Measurements from ENCODE around the gene ACTBL2.
"Not testable (repeated sequence)": the region's sequence is repeated elsewhere in the genome, so short reads cannot be mapped to it uniquely, and the experiment has no call there.

Gene ACTBL2

DNA sequence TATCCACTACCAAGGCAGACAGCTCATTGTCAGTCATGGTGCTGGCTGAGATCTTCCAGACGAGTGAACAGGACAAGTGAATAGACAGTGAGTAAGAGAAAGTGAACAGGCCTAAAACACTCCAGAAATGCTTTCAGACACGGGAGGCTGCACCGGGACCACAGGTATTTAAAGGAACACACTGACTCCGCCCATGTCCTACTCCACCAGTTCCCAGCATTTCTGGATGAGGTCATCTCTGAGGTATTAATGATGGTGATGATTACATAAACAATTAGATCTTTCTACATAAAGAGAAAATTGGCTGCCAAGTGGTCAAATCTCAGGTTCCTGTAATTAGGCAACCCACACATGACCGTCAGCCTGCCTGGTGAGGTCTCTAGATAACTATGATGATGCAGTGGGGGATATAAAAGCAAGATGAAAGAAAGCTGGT, at the start of gene ACTBL2:
Gene ACTBL2, minus strand, starts transcription at position 141 of the 436 bp plus-strand sequence. Its CDS starts 104 bp downstream, at position 37.
- no peak for DNase-seq

DNA sequence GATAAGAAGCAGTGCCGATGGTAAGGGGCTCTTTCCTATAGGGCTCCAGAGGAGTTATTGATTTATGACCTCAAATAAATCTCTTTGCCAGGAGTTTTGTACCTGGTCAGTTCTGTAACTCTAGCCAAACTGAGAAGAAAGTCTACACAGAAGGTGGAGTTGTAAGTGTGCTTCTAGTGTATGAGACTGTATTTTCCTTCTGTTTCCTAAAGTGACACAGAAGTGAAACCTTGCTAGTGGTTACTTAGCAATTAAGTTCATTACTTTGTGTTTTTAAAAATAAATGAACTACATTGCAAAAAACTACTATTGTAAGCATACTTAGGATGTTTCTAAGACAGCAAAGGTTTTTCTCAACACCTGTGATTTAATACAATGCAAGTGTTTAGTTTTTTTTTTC, 48.7 kb upstream of the ACTBL2 start:
- no peak for DNase-seq

DNA sequence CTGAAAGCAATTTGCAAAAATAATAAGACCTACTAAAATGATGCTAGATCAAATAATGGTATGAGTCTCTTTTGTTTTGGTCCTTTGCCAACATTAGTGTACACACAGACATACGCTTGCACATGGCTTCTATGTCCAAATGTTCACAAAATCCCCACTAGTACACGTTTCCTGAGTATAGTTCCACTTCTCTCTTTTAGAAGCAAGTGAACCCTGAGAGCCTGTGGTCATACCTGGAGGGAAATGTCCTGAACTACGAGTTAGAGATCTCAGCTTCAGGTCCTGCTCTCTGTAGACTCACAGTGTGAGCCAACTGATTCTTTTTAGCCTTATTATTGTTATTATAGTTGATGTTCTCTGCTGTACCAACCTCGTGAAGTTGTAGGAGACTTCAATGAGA, 47.3 kb upstream of the ACTBL2 start:
- no peak for DNase-seq

DNA sequence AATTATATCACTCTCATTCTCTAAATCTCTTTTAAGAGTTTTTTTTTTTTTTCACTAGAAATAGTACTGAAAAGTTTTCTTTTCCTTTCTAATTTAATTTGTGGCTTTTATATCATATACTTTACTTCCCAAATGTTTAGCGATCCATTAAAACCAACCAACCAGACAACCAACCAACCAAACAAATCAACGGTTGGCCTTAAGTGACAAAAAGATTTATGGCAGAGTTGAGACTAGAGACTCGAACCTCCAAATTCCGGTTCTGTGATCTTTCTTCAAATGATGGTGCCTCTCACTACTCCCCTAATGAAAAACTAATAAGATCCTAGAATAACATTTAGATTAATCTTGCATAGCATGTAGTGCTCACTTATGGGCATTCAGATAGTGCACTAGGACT, 45.3 kb upstream of the ACTBL2 start:
- no peak for DNase-seq

DNA sequence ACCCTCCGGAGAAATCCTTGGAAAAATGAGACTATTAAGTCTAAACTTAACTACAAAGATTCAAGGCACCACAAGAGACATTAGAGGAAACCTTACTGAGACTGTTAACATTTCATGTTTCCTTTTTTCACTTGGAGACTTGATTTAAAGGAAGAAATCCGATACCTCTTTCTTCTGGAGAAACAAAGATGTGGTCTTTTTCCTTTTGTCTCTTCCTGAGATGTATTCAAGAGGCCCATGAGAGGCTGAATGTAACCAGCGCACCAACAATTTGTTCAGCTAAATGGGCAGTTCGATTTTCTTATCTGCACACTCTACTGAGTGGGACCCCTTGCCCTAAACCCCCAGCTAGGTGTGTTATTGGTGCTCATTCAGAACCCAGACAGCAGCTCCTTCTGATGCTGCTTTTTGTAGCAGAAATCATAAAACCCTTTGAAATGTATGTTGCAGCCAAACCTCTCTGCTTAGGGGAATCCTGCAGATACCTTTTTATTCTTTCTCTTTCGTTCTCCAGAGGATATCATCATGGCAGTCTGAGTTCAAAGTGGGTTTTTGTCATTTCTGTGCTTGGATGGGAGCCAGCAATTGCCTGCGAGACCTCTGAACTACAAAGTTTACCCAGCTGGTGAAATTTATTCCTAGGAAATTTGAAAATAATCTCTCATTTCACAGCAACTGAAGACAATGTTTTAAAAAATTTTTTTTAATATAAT, 41.9 kb upstream of the ACTBL2 start:
- no peak for DNase-seq

DNA sequence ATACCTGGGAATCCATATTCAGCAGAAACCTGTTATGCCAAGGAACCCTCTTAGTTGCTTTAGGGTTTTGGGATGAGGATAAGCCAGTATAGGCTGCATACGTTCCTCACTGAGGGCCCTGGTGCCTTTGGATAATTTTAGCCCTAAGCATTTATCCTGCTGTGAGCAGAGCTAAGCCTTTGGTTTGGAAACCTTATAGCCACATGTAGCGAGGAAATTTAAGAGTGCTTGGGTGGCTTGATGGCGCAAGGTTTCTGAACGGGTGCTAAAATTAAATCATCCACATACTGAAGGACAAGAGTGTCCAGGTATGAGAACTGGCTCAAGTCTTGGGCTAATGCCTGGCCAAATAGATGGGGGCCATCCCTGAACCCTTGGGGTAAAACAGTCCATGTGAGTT, 39.9 kb upstream of the ACTBL2 start:
- not testable (repeated sequence) for DNase-seq

DNA sequence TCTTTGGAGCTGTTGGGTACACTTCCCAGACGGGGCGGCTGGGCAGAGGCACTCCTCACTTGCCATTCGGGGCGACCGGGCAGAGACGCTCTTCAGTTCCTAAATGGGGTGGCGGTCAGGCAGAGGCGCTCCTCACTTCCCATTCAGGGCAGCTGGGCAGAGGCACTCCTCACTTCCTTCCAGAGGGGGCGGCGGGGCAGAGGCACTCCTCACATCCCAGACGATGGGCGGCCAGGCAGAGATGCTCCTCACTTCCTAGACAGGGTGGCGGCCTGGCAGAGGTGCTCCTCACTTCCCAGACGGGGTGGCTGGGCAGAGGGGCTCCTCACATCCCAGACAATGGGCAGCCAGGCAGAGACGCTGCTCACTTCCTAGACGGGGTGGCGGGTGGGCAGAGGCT, 35.8 kb upstream of the ACTBL2 start:
- DNase-seq: not testable (repeated sequence)

DNA sequence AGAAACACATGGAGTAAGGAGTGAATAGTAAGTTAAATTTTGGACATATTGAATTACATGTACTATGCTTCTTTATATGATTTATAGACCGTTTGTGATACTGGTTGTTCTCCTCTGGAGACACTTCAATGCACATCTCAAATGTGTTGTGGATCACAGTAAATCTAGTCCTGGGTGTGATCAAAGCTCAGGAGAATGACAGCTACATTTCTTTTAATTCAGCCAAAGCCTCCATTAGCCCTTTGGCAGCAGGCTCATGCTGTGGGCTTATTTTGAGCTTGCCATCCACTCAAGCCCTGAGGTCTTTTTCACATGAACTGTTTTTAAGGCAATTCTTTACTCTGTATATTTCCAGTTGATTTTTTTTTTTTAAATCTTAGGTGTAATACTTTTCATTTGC, 34.6 kb upstream of the ACTBL2 start:
- no peak for DNase-seq

DNA sequence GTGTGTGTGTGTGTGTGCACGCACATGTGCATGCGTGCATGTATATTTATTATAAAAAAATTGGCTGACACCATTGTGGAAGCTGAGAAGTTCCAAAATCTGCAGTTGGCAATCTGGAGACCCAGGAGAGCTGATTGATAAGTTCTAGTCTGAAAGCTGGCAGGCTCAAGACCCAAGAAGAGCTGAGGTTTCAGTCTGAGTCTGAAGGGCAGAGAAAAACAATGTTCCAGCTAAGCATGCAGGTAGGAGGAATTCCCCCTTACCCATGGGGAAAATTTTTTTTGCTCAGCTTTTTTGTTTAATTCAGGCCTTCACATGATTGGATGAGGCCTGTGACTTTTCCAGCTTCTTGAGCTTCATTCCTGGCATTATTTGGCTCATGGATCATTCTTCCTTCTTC, 31.2 kb upstream of the ACTBL2 start:
- DNase-seq: no peak

DNA sequence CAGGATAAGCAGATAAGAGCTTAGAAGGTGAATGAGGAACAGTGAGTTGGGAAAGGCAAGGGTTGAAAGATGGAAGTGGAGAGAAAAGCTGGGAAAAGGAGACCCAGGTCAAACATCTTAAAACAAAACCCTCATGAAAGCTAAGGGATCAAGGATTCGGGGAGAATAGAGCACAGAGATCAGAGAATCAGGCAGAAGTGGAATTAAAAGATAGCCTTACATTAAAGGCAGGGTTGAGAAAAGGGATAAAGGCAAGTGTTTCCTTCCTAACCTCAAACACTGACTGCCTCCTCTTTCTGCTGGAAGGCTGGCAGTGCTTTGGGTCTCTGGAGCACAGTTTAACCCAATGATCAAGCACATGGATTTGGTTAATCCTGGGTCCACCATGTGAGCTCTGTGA, 28.7 kb upstream of the ACTBL2 start:
- no peak for DNase-seq

DNA sequence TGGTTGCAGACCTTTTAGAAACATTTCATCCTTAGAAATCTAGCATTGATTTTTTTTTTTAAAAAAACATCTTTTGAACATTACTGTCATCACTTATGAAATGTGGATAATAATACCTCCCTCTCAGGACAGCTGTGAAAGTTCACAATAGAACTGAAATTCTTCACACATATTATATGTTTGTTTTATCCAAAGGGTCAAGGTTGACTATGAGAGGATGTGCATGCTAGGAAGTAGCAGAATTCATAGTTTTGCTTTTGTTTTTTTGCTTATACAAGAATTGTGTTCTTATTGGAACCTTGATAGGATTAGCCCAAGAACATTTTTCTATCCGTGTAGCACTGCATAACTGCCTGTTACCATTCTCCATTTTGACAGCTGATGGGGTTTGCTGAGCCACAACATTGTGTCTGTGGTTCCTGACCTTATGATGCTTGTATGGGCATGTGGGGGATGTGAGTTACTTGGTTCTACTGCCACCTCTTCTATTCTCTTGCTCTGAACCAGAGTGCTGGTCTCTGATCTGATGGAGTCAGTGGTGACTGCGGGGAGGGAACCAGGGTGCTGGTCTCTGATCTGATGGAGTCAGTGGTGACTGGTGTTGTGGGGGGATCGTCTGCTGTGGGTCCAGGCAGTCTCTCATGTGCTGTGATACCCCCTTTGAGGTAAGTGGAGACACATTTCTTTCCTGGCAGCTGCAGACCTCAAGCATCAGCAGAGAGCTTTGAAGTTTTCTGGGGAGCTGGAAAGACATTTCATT, 27.1 kb upstream of the ACTBL2 start:
- DNase-seq: no peak

DNA sequence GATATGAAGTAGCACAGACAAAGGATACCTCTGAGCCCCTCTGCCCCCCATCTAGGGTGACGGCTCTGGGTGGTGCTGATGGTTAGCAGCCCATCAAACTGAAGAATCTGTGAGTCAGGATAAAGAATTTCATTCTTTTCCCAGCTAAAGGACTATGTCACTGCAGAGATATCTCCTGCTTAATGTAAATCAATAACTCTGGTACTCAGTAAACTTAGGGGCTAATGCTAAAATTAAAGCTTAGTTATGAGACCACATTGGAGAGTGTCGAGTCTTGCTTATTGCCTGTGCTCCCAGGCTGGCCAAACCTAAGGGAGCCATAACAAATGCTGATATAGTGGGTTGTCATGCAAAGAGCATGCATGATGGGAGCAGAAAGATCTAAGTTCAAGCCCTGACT, 25.6 kb upstream of the ACTBL2 start:
- no peak for DNase-seq

DNA sequence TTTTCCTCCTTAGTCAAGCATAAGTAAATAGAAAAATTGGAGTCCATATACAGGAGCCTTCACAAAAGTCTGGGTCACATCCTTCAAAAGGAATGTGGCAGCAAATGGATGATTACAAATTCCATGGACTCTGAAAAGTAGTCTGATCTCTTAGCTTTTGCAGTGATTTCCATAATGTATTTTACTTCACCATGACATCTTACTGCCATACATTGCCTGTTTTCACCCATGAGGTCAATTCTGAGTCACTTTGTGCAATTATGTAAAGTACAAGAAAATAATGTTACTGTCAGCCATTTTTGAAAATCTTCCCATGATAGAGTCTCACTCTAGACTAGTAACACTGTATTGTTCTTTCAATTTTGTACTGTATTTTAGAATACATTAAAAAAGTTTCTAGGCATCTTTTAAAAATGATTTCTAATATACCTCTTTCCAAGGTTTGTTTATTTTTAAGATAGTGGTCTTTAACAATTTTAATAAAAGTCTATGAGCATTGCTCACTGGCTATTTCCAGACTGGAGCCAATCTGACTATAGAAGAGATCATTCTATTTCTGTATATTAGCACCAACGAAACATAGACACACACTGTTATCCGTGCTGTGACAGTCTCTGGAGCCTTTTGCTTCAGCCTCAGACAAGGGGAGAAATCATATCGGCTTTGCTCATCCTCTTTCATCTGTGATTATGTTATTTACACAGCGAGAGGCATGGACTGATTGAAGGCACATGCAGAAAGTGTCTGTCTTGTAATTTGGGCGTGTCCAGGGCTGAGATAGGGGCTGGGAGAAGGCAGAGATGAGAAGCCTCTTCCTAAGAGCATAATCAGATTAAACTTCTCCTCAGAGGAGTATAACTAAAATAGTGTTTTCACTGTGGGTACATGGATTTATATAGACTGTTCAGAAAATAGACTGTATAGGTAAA, 22.9 kb upstream of the ACTBL2 start:
- no peak for DNase-seq

DNA sequence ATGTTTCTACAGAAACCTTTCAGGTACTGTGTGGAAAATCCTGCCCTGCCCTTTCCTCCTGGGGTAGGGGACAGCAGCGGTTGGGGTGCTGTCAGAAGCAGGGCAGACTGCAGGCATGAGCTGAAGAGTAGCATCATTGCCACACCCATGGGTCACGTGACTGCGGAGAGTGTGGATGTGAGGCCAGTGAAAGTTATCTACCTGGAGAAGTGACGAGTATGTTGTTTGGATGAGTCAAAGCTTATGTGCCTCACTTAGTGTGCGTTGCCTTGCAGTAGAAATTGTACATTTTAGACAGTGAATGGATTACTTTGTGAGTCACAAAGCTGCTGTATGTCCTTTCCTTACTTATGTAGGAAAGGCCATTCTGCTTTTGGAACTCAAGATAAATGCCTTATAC, 21.7 kb upstream of the ACTBL2 start:
- DNase-seq: no peak

DNA sequence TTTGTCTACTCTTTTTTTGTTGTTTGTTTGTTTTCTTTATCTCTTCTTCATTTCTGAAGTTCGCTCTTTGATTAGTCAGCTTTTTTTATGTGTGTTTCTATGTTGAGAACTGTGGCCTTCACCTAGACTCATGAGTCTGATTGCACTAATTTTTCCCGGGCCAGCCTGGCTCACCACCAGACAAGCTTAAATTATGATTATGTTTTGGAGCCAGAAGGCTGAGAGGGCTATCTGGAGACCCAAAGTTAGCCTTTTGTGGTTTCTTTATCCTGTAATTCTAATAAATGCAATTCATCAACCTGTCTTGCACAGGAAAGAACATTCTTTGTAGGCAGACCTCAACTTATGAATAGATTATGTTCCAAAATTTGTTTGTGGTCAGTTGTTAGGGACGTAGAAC, 20.8 kb upstream of the ACTBL2 start:
- no peak for DNase-seq

DNA sequence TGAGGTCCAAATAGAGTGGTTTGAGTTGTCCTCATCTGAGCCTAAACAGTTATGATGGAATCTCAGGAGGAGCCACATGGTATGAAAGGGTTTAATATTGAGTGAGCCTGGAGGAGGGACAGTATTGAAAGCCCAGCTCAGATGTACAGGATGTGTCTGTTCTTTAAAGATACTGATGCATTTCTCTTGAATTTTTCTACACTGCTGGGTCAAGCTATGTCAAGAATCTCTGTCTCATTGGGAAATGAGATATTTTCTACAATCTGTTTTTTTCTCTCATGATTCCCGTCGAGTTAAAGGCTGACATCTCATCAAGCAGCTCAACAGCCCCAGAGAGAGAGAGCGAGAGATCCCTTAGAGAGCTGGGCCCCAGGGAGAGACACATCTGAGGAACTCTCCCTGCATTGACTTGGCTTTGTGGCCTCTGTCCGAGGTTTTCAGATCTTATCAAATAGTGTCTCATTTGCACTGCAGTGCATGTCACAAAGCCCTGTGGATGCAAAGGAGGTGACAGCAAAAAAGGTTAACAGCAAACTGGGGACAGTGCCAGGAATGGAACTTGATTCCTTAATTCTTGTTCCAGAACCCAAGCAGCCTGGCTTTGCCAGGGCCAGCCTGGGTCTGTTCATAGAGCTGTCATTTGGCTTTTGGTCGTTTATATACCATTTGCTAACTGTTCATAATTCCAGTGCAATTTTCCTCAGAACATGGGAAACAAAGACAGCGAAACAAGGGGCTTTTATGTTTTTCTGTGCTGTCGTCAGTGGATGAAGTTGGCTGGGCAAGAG, 19.0 kb upstream of the ACTBL2 start:
- no peak for DNase-seq

DNA sequence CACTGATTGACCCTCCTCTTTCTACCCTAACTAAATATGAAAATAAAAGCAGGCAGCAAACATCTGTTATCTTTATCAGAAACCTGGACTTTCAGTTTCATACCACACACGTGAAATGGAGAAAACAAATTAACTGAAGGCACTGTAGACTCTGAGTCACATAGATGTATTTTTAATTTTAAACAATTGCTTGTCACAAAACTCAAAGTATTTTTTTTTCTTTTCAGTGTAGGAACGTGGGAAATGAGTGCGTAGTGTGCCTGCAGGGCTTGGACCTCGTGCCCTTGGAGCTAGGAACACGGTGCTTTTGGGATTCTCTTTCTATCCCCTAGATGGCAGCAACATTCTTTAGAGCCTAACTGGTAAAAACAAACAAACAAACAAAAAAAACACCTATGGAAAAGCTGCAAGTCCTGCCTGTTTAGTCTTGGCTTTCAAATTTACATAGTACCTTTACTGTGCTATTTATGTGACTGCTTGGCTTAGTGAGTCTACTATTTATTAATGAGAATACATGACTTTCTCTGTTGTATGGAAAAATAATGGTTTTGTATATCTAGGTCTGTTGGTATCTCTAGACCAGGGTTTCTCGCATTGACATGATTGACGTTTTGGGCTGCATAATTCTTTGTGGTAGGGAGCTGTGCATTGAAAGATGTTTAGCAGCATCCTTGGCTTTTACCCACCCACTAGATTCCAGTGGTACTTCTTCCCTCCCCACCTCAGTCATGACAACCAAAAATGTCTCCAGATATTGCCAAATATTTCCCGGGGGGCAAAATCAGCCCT, 16.8 kb upstream of the ACTBL2 start:
- DNase-seq: peak; percentile 75

DNA sequence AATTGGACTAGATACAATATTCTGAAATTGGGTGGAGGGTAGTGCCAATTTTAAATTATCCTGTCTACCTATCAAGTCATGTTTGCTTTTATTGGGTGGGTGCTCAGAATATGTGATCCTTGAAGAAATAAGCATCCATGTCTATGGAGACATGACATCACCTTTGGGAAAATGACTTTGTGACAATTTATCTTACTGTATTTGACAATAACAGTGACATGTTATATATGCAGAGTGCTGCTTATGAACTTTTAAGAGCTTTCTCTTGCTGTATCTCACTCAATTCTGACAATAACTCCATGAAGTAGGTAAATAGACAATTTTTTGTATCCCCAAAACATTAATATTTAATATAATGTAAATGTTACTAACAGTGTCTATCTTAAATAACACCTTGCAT, 15.1 kb upstream of the ACTBL2 start:
- no peak for DNase-seq

DNA sequence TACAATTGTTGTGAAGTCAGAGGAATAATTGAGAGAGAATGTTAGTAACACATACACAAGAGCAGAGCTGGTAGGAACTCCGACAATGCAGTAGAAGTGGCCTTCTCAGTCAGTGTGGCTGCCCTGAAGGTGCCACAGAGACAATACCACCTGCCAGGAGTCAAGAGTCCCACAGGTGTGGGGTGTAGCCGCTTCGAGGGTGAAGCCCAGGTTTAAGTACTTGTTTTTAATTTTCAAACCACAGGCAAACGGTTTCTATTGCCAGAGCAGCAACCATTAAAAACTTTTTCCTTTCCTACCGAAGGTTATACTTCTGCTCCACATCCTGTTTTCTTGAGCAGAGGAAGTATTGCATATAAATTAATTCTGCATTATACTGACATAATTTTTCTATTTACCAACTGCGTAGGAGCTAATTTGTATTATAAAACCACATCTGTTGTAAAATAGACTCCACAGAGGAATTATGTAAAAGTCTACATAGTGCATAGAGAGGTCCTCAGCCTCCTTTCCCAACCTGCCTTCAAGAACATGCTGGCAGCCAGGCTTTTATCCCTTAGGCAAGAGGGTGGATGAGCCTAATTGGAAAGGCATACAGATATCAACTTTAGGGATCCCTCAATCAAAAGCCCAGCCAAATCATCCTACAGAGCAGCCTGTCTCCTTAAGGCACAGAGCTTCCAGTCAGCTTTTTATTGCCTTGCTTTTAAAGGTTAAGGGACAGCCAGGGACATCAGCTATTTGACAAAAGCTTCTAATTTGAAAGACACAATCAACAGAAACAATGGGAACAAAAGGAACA, 12.9 kb upstream of the ACTBL2 start:
- no peak for DNase-seq
